ENCODE data around the gene PDLIM1.

Gene PDLIM1

GRCh38 chr10:95314192-95314918, 23.6 kb upstream of the PDLIM1 start:
- DNase-seq (ENCODE audit: low read depth), result no peak

- DNase-seq (ENCODE audit: low read depth), result no peak
These were observed 22.2 kb upstream of the PDLIM1 start for GRCh38 chr10:95312986-95313495.

DNA sequence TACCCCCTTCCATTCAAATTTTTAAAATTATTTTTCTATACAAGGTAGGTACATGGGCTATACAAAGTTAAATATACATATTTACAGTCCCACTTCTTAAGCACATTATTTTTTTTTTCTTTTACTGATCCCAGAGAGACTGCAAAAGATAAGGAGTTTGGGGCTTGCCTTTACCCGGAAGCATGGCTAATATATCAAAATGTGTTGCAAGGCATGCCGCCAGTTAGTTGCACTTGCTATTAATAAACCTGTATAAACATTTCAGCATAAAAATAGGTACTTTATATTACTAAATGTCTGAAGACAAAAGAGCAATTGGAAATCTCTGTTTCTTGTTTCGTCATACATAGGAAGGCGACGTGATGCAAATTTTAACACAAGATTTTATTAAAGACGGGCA, 21.5 kb upstream of the PDLIM1 start:
- DNase-seq (ENCODE audit: low read depth), result no peak

DNA sequence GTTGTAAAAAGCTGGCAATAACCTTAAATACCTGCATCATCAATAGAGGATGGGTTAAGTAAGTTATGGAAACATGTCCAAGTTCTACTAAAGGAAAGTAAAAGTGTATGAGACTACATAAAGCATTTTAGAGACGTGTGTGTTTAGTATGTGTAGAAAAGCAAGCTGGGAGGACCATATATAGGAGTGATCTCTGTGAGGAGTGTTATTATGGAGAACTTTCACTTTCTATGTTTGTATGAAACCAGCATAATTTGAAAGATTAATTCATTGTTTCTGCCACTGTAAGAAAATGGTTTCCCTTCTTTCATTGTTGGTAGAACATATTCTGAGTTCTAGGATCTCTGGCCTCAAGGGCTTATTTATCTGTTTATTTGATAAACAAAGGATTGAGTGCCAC, 19.2 kb upstream of the PDLIM1 start:
- no peak for DNase-seq (ENCODE audit: low read depth)

- DNase-seq (ENCODE audit: low read depth), result peak; percentile 98
These were observed 17.8 kb upstream of the PDLIM1 start for GRCh38 chr10:95308389-95309302.

DNA sequence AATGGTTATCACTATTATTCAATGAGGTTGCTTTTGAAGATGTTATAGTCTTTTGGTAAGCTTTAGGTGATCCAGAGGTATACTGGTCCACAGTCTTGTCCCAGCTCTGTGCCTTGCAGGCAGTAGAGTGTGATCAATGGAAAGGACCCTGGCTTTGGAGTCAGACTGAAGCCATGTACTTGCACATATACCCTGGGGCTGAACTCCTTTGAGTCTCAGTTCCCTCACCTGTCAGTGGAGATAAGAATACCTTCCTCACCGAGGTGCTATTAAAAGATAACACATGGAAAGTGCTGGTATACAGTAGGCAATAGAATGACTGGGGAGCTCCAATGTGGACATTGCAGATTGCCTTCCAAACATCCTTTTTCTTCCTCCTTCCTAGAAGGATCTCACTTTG, 16.0 kb upstream of the PDLIM1 start:
- no peak for DNase-seq (ENCODE audit: low read depth)

- DNase-seq (ENCODE audit: low read depth), result no peak
These were observed 15.5 kb upstream of the PDLIM1 start for GRCh38 chr10:95306318-95306650.

DNA sequence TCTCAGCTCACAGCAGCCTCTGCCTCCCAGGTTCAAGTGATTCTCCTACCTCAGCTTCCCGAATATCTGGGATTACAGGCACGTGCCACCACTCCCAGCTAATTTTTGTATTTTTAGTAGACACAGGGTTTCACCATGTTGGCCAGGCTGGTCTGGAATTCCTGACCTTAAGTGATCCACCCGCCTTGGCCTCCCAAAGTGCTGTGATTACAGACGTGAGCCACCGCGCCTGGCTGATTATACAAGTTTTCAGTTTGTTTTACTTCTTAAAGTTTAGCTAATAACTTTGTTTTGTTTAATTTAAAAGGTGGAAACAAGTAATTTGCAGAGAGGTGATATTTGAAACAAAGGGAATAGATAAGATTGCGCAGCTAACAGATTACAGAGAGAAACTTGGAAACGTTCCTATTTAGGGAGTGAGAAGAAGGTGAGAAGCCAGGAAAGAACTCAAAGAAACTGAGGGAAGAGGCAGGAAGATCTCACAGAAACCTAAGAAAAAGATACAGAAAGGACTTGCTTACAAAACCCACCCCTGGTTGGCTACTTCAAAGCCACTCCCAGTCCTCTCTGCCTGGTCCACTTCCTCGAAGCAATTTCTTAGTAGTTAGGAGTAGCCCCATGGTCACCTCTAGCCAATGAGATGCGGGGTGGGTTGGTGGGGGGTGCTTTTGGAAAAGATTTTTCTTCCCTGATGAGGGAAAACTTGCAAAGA, 15.0 kb upstream of the PDLIM1 start:
- DNase-seq (ENCODE audit: low read depth), result no peak

GRCh38 chr10:95304976-95305375, 14.2 kb upstream of the PDLIM1 start:
- DNase-seq (ENCODE audit: low read depth), result no peak

DNA sequence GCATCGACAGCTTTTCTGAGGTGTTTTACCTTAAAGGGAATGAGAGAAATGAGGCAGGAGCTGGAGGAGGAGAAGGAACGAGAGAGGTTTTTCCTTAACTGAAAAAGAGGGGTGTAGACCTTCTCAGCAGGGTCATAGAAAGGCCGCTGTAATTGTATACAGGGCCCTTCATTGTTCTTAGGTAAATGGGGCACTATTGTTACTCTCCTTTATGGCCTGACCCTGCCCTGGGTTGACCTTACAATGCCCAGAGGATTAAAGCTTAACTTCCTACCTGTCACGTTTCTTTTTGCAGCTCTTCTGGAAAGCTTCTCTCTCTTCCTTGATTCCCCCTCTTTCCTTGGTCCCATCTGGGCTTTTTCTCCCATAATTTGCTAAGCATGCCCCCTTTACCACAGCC, 13.7 kb upstream of the PDLIM1 start:
- no peak for DNase-seq (ENCODE audit: low read depth)

- DNase-seq (ENCODE audit: low read depth), result no peak
These were observed 13.1 kb upstream of the PDLIM1 start for GRCh38 chr10:95303950-95304349.

- DNase-seq (ENCODE audit: low read depth), result no peak
These were observed 12.7 kb upstream of the PDLIM1 start for GRCh38 chr10:95303535-95303934.

DNA sequence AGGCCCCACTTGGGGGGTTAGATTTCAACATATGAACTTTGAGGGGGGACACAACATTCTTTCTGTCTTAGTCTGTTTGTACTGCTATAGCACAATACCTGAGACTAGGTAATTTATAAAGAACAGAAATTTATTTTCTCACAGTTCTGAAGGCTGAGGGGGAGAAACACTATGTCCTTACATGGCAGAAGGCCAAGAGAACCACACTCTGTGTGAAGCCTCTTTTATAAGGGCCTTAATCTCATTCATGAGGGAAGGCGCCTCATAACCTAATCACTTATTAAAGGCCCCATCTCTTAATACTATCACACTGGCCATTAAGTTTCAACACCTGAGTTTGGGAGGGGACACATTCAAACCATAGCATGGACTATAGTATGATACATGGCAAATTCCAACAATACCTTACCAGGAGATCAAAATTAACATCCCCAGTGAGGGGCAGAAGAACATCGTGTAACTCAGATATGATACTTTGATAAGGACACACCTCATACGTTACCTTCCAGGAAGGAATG, 9.3 kb upstream of the PDLIM1 start:
- no peak for DNase-seq (ENCODE audit: low read depth)

GRCh38 chr10:95297402-95297801, 6.6 kb upstream of the PDLIM1 start:
- no peak for DNase-seq (ENCODE audit: low read depth)

DNA sequence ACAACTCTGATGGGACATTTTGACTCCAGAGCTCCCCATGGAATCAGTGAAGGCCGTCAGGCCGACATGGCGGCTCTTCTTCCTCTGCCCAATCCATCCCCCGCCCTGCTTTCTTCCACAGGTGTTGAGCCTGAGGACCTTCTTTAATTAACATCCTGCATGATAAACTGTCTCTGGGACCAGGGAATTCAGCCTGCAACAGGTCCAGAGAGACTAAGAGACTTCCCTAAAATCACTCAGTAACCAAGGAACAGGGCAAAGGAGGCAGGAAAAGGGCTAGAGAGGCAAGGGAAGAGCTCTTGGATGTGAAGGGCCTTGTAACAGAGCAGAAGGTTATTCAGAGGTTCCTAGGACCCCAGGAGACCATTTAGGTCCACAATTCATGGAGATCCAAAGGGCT, 6.0 kb upstream of the PDLIM1 start:
- no peak for DNase-seq (ENCODE audit: low read depth)

DNA sequence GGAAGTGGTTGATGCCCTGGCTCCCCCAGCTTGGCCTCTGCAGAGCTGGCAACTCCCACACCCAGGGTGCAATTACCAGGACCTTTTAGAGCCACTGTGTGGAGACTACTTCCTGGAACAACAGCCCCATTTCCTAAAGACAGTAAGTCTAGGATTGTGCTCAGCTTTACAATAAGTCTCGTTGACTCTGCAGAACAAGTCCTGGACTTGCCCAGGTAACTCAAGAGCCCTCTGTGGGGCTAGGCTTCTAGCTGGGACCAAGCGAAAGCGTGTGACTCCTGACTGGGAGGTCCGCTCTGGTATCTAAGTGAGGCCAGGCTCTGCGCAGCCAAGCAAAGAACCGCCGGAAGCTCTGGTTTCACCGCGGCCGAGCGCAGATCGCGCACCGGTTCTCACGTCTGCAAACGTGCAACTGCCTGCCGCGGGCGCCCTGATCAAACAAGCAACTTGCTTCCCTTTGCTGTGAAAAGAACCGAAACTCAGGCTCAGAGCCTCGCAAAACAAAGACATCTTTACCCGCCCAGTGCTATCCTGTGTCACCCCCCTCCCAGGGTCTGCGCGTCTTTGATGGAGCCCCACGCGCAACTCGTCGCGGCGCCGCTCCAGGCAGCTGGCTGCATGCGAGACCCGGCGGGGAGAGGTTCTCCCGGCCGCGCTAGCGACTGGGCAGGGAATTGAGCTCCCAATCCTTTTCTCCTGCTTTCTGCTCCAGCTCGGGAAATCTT, 4.4 kb upstream of the PDLIM1 start:
- DNase-seq (ENCODE audit: low read depth), result peak; percentile 52

GRCh38 chr10:95293631-95294030, 2.8 kb upstream of the PDLIM1 start:
- no peak for DNase-seq (ENCODE audit: low read depth)

- DNase-seq (ENCODE audit: low read depth), result no peak
These were observed 699 bp upstream of the PDLIM1 start for GRCh38 chr10:95291365-95292039.

DNA sequence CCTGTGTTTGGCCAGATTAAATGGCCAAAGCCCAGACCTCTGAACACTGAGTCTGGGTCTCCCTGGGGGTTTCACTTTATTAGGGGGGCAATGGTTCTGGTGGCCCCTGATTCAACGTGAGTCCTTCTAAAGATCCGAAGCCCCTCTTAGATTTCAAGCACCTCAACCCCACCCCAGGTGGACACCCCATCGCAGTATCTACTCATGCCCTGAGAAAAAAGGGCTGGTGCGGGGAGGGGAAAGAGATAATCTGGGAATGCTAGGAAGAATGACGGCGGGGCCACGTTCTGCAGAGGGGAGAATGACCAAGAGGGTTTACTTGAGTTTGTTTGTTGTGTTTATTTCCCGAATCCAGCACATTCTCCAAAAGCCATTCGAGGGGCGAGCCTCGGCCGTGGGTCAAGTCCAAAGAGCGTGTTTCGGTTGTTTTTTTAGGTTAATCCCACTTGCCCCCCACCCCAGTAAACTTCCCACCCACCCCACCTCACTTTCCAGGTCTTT, 832 bp downstream of the PDLIM1 start:
- peak; percentile 18 for DNase-seq (ENCODE audit: low read depth)

GRCh38 chr10:95289003-95289920, 1.5 kb downstream of the PDLIM1 start:
- peak; percentile 56 for DNase-seq (ENCODE audit: low read depth)
